HFF-Myc (cell line): ENCODE data around the gene LRIG1.

Experiments used
- DNase-seq: peaks from one replicate; pipeline ENCODE4 v3.0.0-alpha.2; 2011; ENCODE audit warnings: low read depth; ENCODE audit errors: extremely low read depth
- H3K4me3 ChIP-seq: replicated peaks from 2 replicates; pipeline ENCODE4 v1.5.1; 2011; ENCODE audit warnings: low read depth, mild to moderate bottlenecking, control low read depth, low read length
- TF ChIP-seq, protein P1 (sequence below): IDR thresholded peaks from 2 replicates; pipeline ENCODE4 v1.5.1; 2012; ENCODE audit warnings: mild to moderate bottlenecking, low read depth, low read length, control low read depth; ENCODE audit errors: missing control alignments

LRIG1 gene

DNA sequence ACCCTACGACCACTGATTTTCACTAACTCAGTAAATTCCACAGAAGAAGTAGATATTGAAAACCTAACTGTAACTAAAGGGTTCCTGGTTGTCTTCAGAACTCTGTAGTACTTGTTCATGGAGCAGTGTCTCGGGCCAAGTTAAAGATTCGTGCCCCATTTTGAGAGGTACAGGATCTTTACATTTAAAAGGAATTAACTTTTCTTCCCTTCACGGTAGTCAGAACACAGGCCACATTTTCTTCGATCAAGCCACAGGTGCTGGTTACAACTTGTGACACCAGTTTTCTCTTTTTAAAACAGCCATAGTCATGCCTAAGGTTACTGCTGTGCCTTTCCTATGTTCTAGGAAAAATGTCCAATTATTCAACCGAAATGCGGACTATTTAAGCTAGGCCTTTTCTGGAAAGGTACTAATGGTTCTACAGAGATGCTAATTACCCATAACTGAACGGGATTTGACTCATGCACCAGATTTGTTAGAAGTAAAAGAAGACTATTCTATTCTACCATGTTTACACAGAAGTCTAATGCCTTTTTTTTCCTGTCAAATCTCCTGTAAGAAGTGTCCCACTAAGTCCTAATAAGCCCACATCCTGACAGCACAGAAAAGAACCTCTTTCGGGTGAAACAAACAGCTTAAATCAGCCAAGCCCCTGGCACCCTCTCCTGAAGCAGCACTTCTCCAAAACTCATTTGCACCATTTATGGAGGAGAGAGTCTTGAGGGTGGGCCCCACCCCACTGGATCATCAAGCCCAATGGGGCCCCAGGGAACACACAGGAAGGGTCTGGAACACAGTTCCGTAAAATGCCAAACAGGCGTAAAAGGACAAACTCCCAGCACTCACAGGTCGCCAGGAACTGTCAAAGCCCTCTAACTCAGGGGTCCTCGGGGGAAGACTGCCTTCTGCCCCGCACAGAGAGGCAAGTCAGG is 1.9 kb downstream of the LRIG1 start:
- peak overlapping the region; percentile 78 for H3K4me3 ChIP-seq
- TF ChIP-seq, protein P1, sequence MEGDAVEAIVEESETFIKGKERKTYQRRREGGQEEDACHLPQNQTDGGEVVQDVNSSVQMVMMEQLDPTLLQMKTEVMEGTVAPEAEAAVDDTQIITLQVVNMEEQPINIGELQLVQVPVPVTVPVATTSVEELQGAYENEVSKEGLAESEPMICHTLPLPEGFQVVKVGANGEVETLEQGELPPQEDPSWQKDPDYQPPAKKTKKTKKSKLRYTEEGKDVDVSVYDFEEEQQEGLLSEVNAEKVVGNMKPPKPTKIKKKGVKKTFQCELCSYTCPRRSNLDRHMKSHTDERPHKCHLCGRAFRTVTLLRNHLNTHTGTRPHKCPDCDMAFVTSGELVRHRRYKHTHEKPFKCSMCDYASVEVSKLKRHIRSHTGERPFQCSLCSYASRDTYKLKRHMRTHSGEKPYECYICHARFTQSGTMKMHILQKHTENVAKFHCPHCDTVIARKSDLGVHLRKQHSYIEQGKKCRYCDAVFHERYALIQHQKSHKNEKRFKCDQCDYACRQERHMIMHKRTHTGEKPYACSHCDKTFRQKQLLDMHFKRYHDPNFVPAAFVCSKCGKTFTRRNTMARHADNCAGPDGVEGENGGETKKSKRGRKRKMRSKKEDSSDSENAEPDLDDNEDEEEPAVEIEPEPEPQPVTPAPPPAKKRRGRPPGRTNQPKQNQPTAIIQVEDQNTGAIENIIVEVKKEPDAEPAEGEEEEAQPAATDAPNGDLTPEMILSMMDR, result no peak
- no peak for DNase-seq

DNA sequence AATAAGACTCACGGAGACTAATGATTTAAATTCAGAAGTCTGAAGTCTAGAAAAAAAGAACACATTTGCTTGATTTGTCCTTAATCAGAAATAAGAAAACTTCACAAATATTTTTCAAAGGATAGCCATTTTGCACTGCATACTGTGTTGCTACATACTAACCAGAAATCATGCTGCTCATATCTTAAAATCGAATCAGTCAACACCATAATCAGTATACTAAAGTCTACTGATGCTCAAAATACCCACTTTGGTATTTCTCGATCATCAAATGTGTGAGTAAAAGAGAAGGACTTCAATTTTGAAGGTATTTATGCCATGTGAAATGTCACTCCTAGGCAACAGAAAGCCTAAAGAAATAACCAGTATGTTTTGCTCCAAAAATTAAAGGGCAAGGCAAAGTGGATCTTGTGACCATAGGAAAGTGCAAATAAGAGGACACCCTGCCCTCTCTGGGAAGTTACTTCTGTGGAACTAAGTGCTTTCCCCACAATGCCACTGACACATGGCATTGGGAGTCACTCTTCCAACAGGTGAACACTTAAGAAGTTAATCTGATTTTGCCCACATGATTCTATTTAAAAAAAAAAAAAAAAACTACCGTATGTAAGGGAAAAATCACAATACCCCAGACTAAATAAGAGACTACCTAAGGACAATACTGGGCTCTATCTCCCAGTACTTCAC is 2.7 kb downstream of the LRIG1 start:
- peak overlapping the region; percentile 78 for H3K4me3 ChIP-seq
- DNase-seq, result no peak
- TF ChIP-seq, protein P1, result no peak

DNA sequence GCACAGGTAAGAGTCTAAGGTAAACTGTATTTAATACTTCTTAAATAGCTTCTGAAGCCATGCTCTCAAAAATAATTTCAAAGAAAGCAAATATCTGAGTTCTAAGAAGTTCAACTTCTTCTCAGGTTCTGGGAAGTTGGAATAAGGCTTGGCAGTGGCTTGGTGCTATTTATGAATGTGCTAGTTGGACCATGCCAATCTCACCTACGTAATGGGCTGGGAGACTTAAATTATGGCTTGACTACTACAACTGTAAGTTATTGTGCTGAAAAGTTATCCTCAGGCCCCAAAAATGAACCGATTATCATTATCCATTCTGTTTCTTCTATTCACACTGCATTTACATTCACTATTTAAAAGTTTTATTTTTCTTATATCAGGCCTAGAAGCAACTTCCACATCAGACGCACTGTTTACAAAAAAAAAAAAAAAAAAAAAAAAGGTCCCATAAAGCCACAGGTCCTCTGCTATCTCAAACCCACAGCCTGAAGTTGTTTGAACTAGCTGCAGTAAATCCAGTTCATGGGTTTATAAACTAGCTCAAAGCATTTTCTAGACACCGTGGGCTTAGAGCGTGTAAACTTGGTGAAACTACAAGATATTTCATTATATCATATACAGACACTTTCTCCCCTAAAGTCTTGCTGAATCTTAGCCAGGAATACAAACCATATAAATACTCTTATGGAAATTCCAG is 3.4 kb downstream of the LRIG1 start:
- no peak overlapping the region for H3K4me3 ChIP-seq
- no peak for DNase-seq
- TF ChIP-seq, protein P1, result no peak

DNA sequence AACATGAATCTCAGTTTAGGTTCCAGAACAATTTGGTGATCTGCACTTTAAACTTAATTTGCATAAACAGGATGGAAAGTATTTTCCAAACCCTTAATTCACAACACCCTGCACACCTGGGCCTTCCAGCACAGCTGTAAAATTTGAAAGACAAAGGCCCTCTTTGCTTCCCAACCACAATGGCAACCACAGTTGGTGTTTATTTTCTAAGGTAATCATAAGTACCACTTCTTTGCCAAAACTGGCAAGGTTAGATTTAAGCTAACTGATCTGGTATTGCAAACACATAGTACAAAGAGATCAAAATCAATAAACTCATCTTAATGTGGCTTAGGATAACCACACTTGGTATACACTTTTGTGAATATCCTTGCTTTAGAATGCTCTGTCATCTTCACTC is 4.1 kb downstream of the LRIG1 start:
- no peak overlapping the region for H3K4me3 ChIP-seq
- no peak for DNase-seq
- TF ChIP-seq, protein P1, result no peak

DNA sequence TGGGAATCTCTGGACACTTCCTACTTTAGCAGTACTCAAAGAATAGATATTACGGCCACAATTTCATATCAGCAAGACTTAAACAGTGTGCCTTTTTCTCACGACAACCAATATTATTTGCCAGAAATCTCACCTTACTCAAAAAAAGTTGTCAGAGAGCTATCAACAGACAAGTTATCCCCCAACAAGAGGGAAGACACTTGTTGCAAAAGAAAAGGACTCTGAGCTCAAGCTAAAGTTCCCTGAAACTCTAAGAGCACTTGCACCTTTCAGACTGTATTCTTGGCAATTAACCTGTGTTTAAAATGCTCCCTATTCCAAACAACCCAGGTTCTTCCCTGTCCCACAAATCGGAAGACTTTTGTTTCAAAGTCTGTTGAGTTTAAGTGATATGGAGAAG is 4.5 kb downstream of the LRIG1 start:
- TF ChIP-seq, protein P1, result no peak

DNA sequence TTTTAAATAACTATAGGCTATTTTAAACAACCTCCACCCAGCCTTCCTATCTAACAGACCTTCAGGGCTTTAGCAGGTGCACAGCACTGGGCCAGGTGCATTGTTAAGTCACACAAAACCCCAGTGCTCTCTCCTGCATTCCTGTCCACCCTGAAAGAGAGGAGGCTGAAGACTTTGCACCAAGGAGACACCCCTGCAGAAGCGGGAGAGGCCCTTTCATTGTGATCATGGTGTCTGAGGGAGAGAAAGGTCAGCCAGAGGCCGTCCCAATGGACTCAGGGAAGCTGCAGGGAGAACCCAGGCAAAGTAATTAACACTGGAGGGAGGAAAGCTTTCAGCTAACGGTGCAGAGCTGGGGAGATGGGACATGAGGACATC is 5.2 kb downstream of the LRIG1 start:
- TF ChIP-seq, protein P1, result no peak
- DNase-seq, result no peak
- no peak overlapping the region for H3K4me3 ChIP-seq

More for the DNA sequence above, 4.5 kb downstream of the LRIG1 start:
- no peak for DNase-seq
- H3K4me3 ChIP-seq, result no peak overlapping the region
